ENCODE data around the gene CCDC137. TPM values are rescaled to one million over a fixed set of nuclear protein-coding genes. Genes with fewer than 3 reads are reported as not detected.

Gene CCDC137
- polyA plus RNA-seq, 1 of the 3 experiments (the other 2 are of a cell fraction) = 62.4 TPM

- H3K9me3 ChIP-seq = no peaks in the 10 kb centered on the region
- H3F3A ChIP-seq (replicated peaks; ENCODE audit: insufficient read depth) = peaks cover 8% of the 10 kb centered on the region
- no peaks in the 10 kb centered on the region for H3K27me3 ChIP-seq (ENCODE audit: insufficient read depth)
- 54% methylated on average over 4 of the region's 4 CpGs for WGBS (ENCODE audit: low lambda C conversion rate)
- H3K4me2 ChIP-seq = no peak overlapping the region
- POLR2A ChIA-PET = interaction anchor here (0.6 kb wide), 1 partner anchor 376 kb away, joined by 4 read pairs; no protein-coding TSS in a partner anchor
- no peaks in the 10 kb centered on the region for H3K9me2 ChIP-seq
- no peak overlapping the region for H3K4me3 ChIP-seq (ENCODE audit: low read depth in 2 of 2, low read length in 1 of 2)
- H3K4me1 ChIP-seq (ENCODE audit: control insufficient read depth in 1 of 2, insufficient read depth in 2 of 2, low read depth in 1 of 2, low read length in 1 of 2) = peaks cover 7 to 22% of the 10 kb centered on the region in 2 experiments; a peak in 3 of 4 replicates
- H3K79me2 ChIP-seq (ENCODE audit: insufficient read depth) = peaks cover 40% of the 10 kb centered on the region
- peaks cover 29% of the 10 kb centered on the region for H4K20me1 ChIP-seq (ENCODE audit: insufficient read depth)
- no peak overlapping the region for H3K27ac ChIP-seq (ENCODE audit: low read depth in 2 of 2, low read length in 1 of 2)
- peaks cover 0 to 7% of the 10 kb centered on the region in 2 experiments for H3K36me3 ChIP-seq (replicated peaks in 1 of 2; ENCODE audit: control insufficient read depth in 1 of 2, insufficient read depth in 2 of 2, low read length in 1 of 2)
- TF ChIP-seq, protein P1, sequence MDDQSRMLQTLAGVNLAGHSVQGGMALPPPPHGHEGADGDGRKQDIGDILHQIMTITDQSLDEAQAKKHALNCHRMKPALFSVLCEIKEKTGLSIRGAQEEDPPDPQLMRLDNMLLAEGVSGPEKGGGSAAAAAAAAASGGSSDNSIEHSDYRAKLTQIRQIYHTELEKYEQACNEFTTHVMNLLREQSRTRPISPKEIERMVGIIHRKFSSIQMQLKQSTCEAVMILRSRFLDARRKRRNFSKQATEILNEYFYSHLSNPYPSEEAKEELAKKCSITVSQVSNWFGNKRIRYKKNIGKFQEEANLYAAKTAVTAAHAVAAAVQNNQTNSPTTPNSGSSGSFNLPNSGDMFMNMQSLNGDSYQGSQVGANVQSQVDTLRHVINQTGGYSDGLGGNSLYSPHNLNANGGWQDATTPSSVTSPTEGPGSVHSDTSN (IDR thresholded peaks at IDR 0.05) = no peak
- TF ChIP-seq, protein P2, sequence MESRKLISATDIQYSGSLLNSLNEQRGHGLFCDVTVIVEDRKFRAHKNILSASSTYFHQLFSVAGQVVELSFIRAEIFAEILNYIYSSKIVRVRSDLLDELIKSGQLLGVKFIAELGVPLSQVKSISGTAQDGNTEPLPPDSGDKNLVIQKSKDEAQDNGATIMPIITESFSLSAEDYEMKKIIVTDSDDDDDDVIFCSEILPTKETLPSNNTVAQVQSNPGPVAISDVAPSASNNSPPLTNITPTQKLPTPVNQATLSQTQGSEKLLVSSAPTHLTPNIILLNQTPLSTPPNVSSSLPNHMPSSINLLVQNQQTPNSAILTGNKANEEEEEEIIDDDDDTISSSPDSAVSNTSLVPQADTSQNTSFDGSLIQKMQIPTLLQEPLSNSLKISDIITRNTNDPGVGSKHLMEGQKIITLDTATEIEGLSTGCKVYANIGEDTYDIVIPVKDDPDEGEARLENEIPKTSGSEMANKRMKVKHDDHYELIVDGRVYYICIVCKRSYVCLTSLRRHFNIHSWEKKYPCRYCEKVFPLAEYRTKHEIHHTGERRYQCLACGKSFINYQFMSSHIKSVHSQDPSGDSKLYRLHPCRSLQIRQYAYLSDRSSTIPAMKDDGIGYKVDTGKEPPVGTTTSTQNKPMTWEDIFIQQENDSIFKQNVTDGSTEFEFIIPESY (IDR thresholded peaks at IDR 0.05; ENCODE audit: borderline replicate concordance, low read depth) = no peak
- TF ChIP-seq SMC3 (IDR thresholded peaks at IDR 0.05; ENCODE audit: low read depth, low read length) = no peak
- TF ChIP-seq REST (IDR thresholded peaks at IDR 0.05; ENCODE audit: low read depth, low read length) = no peak
- H3K9ac ChIP-seq = no peak overlapping the region
- CTCF ChIA-PET = interaction anchor here (0.9 kb wide), 1 partner anchor 100 kb away, joined by 3 read pairs; no protein-coding TSS in a partner anchor
- no peak for DNase-seq
- no peak overlapping the region for H2AFZ ChIP-seq (ENCODE audit: low read depth)
Observed at GRCh38 chr17:81638683-81639082, 27.9 kb upstream of the CCDC137 start.

DNA sequence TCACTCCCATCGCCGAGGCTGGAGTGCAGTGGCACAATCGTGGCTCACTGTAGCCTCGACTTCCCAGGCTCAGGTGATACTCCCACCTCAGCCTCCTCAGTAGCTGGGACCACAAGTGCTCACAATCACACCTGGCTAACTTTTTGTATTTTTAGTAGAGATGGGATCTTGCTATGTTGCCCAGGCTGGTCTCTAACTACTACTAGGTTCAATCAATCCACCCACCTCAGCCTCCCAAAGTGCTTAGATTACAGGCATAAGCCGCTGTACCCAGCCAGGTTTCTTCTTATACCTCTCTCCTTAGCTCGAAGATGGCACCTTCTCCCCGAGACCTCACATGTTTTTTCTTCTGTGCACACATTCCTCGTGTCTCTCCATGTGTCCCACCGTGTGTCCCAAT is 26.5 kb upstream of the CCDC137 start:
- peaks cover 7 to 19% of the 10 kb centered on the region in 2 experiments; a peak in 3 of 4 replicates for H3K4me1 ChIP-seq (ENCODE audit: control insufficient read depth in 1 of 2, insufficient read depth in 2 of 2, low read depth in 1 of 2, low read length in 1 of 2)
- no peaks in the 10 kb centered on the region for H3K36me3 ChIP-seq (replicated peaks in 1 of 2; ENCODE audit: control insufficient read depth in 1 of 2, insufficient read depth in 2 of 2, low read length in 1 of 2)
- peaks cover 7% of the 10 kb centered on the region for H3F3A ChIP-seq (replicated peaks; ENCODE audit: insufficient read depth)
- no peak overlapping the region for H3K9ac ChIP-seq
- ChIA-PET POLR2A (no interaction called here), CTCF (no interaction called here)
- H3K79me2 ChIP-seq (ENCODE audit: insufficient read depth) = peaks cover 27% of the 10 kb centered on the region
- no peak overlapping the region for H3K4me3 ChIP-seq (ENCODE audit: low read depth in 2 of 2, low read length in 1 of 2)
- H3K27ac ChIP-seq (ENCODE audit: low read depth in 2 of 2, low read length in 1 of 2) = no peak overlapping the region
- H2AFZ ChIP-seq (ENCODE audit: low read depth) = no peak overlapping the region
- H3K9me3 ChIP-seq = no peaks in the 10 kb centered on the region
- H3K27me3 ChIP-seq (ENCODE audit: insufficient read depth) = no peaks in the 10 kb centered on the region
- TF ChIP-seq YY1 (IDR thresholded peaks at IDR 0.05; ENCODE audit: low read depth) (no peak), ELF1 (IDR thresholded peaks at IDR 0.05) (no peak), TCF12 (IDR thresholded peaks at IDR 0.05) (no peak), MEF2A (IDR thresholded peaks at IDR 0.05; ENCODE audit: borderline replicate concordance, low read depth) (no peak), RXRA (IDR thresholded peaks at IDR 0.05; ENCODE audit: borderline replicate concordance, low read depth) (no peak)
- TF ChIP-seq, protein P2 (IDR thresholded peaks at IDR 0.05; ENCODE audit: borderline replicate concordance, low read depth) = no peak
- peaks cover 16% of the 10 kb centered on the region for H4K20me1 ChIP-seq (ENCODE audit: insufficient read depth)
- no peak overlapping the region for H3K4me2 ChIP-seq
- WGBS (ENCODE audit: low lambda C conversion rate) = 85% methylated on average over 9 of the region's 9 CpGs
- no peak for DNase-seq
- no peaks in the 10 kb centered on the region for H3K9me2 ChIP-seq
